Upper lobe of left lung (tissue), 6 donors: ENCODE measurements around the gene NAA35. TPM values are rescaled to one million over a fixed set of nuclear protein-coding genes. Genes with fewer than 3 reads are reported as not detected.
"Not testable (repeated sequence)": the region's sequence is repeated elsewhere in the genome, so short reads cannot be mapped to it uniquely, and the experiment has no call there.

ENCODE experiments used
- ATAC-seq, 2 donors: fragments of 200-7000 bp; cut with Tn5 transposase; one replicate each; pipeline ENCODE4 v1.9.1; 2022; ENCODE audit warnings: mild to moderate bottlenecking in 2 of 2, moderate library complexity in 2 of 2; ENCODE audit not compliant: low FRiP score in 2 of 2
- DNase-seq, 2 donors: peaks; one replicate each; pipeline ENCODE4 v3.0.0-alpha.2; 2019 to 2020
- H3K27ac ChIP-seq, 4 donors: fragments of 200-600 bp; sonication (generic); one replicate each; pipeline ENCODE4 v1.5.1; 2016 to 2019
- H3K27me3 ChIP-seq, 4 donors: fragments of 200-600 bp; sonication (generic); one replicate each; pipeline ENCODE4 v1.5.1; 2017 to 2019
- H3K36me3 ChIP-seq, 4 donors: fragments of 200-600 bp; sonication (generic); one replicate each; pipeline ENCODE4 v1.5.1; 2016 to 2019
- H3K4me1 ChIP-seq, 4 donors: fragments of 200-600 bp; sonication (generic); one replicate each; pipeline ENCODE4 v1.5.1; 2018 to 2019
- H3K4me3 ChIP-seq, 4 donors: fragments of 200-600 bp; sonication (generic); one replicate each; pipeline ENCODE4 v1.5.1; 2017 to 2019; ENCODE audit warnings: mild to moderate bottlenecking in 2 of 4, moderate library complexity in 1 of 4
- H3K9me3 ChIP-seq, 4 donors: fragments of 200-600 bp; sonication (generic); one replicate each; pipeline ENCODE4 v1.5.1; 2018 to 2019
- EP300 ChIP-seq, 4 donors: sonication (generic); formaldehyde crosslinking; IDR thresholded peaks; one replicate each; pipeline ENCODE4 v1.5.1; 2017; ENCODE audit warnings: antibody characterized with exemption in 4 of 4, control low read depth in 2 of 4
- POLR2A ChIP-seq, 4 donors: fragments of 450-650 bp; IDR thresholded peaks; one replicate each; pipeline ENCODE4 v1.5.1; 2016 to 2017; ENCODE audit warnings: antibody characterized with exemption in 4 of 4, mild to moderate bottlenecking in 2 of 4
- POLR2AphosphoS5 ChIP-seq, 2 donors: sonication (generic); formaldehyde crosslinking; IDR thresholded peaks; one replicate each; pipeline ENCODE4 v1.5.1; 2017; ENCODE audit warnings: antibody characterized with exemption in 2 of 2
- WGBS, 2 donors: methylation state at CpG; one replicate each; pipeline ENCODE4 v1.1.5; 2017 to 2018; 5-methylcytosine and 5-hydroxymethylcytosine counted together
- total RNA-seq, 6 donors: library from RNA; depleted of rRNA in 4 of 6; stranded (reverse); fragments of >200 nt in 4 of 6; gene quantifications; one replicate each; pipeline versions ENCODE4 v1.1.0 to v1.2.1, GENCODE V29; 2016 to 2021
- TF ChIP-seq, protein P1 (sequence below), 6 experiments: fragments of 450-650 bp in 4 of 6; fragments of 200-600 bp in 2 of 6; sonication (generic) in 2 of 6; IDR thresholded peaks; one replicate each; pipeline ENCODE4 v1.5.1; 2016 to 2019; ENCODE audit warnings: antibody characterized with exemption in 6 of 6
- donor health status: DM: no; HTN: no; CAD: no; lungs with moderate emphysema.
- donor health status: DM: no; HTN: yes; CAD: no; lungs with severe emphysema.

Gene NAA35
- total RNA-seq, 6 donors from 2014 or later = 9.1 to 25.4 (median 15.5) TPM

DNA sequence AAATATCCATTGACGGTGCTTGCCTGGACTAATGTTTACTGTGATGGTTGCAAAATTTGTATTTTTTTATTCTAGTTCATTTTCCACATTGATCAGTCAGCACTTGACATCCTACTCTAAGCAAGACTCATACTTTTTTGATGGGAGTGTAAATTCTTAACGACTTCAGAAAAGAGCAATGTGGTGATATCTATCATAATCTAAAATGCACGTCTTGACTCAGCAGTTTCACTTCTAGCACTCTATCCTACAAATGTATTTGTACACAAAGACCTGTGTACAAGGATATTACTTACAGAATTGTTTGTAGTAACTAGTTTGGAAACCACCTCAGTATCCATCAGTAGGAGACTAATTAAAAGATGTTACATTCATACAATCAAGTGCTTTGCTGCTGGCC is 24.0 kb downstream of the NAA35 start:
- WGBS, 2 donors = 92 to 93% methylated on average over 3 of the region's 3 CpGs
- peaks cover 0 to 67% (median 18%) of the 10 kb centered on the region in 4 donors for H3K36me3 ChIP-seq

DNA sequence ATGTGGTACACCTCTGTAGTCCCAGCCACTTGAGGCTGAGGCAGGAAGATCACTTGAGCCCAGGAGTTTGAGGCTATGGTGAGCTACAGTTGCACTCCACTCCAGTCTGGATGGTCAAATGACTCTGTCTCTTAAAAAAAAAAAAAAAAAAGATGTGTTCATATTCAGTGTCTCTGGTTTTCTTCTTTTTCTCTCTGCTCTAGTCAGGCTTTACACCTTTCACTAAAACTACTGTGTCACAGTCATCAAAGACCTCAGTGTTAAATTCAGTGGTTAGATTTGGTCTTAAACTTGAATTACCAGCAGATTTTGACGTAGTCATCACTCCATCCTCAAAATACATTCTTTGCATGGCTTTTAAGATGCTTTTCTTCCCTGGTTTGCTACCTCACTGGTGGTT is 28.8 kb downstream of the NAA35 start:
- H3K4me3 ChIP-seq = no peak overlapping the region
- ATAC-seq (no peak), DNase-seq (no peak)
- H3K9me3 ChIP-seq = no peaks in the 10 kb centered on the region
- no peak for TF ChIP-seq POLR2AphosphoS5 (IDR thresholded peaks at IDR 0.05)
- no peak for TF ChIP-seq EP300 (IDR thresholded peaks at IDR 0.05)
- TF ChIP-seq, protein P1, sequence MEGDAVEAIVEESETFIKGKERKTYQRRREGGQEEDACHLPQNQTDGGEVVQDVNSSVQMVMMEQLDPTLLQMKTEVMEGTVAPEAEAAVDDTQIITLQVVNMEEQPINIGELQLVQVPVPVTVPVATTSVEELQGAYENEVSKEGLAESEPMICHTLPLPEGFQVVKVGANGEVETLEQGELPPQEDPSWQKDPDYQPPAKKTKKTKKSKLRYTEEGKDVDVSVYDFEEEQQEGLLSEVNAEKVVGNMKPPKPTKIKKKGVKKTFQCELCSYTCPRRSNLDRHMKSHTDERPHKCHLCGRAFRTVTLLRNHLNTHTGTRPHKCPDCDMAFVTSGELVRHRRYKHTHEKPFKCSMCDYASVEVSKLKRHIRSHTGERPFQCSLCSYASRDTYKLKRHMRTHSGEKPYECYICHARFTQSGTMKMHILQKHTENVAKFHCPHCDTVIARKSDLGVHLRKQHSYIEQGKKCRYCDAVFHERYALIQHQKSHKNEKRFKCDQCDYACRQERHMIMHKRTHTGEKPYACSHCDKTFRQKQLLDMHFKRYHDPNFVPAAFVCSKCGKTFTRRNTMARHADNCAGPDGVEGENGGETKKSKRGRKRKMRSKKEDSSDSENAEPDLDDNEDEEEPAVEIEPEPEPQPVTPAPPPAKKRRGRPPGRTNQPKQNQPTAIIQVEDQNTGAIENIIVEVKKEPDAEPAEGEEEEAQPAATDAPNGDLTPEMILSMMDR (IDR thresholded peaks at IDR 0.05) = no peak
- no peak for TF ChIP-seq POLR2A (IDR thresholded peaks at IDR 0.05)
- WGBS, 2 donors = 86 to 100% methylated on average over 1 of the region's 1 CpG
- no peaks in the 10 kb centered on the region for H3K4me1 ChIP-seq
- H3K27ac ChIP-seq = no peak overlapping the region
- H3K36me3 ChIP-seq = peaks cover 0 to 67% (median 14%) of the 10 kb centered on the region in 4 donors
- no peaks in the 10 kb centered on the region for H3K27me3 ChIP-seq

More for the DNA sequence above, 24.0 kb downstream of the NAA35 start:
- H3K9me3 ChIP-seq = no peaks in the 10 kb centered on the region
- DNase-seq = no peak
- no peaks in the 10 kb centered on the region for H3K27me3 ChIP-seq
- no peak for ATAC-seq
- no peak overlapping the region for H3K4me3 ChIP-seq
- TF ChIP-seq POLR2AphosphoS5 (IDR thresholded peaks at IDR 0.05) = no peak
- TF ChIP-seq, protein P1 (IDR thresholded peaks at IDR 0.05) = no peak
- TF ChIP-seq POLR2A (IDR thresholded peaks at IDR 0.05) = no peak
- TF ChIP-seq EP300 (IDR thresholded peaks at IDR 0.05) = no peak
- peaks cover 0 to 4% (median 0%) of the 10 kb centered on the region in 4 donors for H3K4me1 ChIP-seq
- H3K27ac ChIP-seq = no peak overlapping the region

DNA sequence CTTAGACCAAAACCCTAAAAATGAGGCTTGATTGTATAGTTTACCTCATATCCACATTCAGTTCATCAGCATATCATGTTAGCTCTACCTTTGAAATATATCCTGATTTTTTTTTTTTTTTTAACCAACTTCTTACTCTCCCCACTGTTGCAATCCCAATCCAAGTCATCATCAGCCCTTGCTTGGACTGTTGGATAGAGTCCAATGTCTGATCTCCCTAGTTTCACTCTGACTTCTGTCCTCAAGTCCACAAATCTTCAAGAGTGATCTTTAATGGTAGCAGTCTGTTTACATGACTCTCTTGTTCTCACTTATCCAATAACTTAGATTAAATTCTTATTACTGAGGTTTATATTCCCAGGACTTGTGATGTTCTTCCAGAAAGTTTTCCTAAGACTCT is 30.8 kb downstream of the NAA35 start:
- Histone ChIP-seq H3K4me1 (no peaks in the 10 kb centered on the region), H3K27me3 (no peaks in the 10 kb centered on the region), H3K36me3 (peaks cover 0 to 67% (median 7%) of the 10 kb centered on the region in 4 donors), H3K9me3 (no peaks in the 10 kb centered on the region), H3K4me3 (no peak overlapping the region), H3K27ac (no peak overlapping the region)
- DNase-seq = no peak
- no peak for ATAC-seq
- no peak for TF ChIP-seq POLR2AphosphoS5 (IDR thresholded peaks at IDR 0.05)

DNA sequence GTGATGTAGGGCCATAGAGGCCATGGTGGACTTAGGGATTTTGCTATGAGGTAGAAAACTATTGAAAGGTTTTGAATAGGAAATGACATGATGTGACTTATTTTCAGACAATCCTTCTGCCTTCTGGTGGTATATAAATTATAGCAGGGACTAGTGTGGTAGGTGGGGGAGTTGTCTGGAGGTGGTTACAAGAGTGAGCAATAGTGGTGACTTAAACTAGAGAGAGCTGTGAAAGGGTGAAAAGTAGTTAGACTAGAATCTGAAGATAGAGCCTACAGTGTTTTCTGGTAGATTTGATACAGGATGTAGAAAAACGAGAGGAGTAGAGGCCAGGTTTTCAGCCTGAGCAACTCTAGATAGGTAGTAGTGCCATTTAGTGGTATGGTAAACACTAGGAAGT is 32.3 kb downstream of the NAA35 start:
- no peaks in the 10 kb centered on the region for H3K4me1 ChIP-seq
- no peak overlapping the region for H3K27ac ChIP-seq
- DNase-seq (no peak), ATAC-seq (no peak)
- H3K9me3 ChIP-seq = no peaks in the 10 kb centered on the region
- TF ChIP-seq, protein P1 (IDR thresholded peaks at IDR 0.05) = no peak
- TF ChIP-seq POLR2AphosphoS5 (IDR thresholded peaks at IDR 0.05) (no peak), EP300 (IDR thresholded peaks at IDR 0.05) (no peak), POLR2A (IDR thresholded peaks at IDR 0.05) (no peak)
- H3K36me3 ChIP-seq = peaks cover 1 to 75% (median 6%) of the 10 kb centered on the region in 4 donors
- H3K4me3 ChIP-seq = no peak overlapping the region
- no peaks in the 10 kb centered on the region for H3K27me3 ChIP-seq
- 79 to 90% methylated on average over 1 of the region's 1 CpG for WGBS, 2 donors

DNA sequence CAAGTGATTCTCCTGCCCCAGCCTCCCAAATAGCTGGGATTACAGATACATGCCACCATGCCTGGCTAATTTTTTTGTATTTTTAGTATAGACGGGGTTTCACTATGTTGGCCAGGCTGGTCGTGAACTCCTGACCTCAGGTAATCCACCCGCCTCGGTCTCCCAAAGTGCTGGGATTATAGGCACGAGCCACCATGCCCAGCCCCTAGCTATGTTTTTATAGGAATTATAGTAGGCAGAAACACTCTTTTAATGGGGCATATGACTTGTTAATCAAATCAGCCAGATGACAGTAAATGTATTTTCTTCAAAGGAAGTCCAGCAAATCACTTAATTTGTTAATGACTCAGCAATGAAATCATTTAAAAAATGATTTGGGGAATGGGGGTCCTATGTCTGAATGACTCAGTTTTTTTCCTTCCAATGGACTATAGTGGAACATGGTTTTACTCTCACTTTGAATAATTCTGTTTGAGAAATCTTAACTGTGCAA is 33.2 kb downstream of the NAA35 start:
- DNase-seq, H3K9me3 ChIP-seq, H3K27ac ChIP-seq, ATAC-seq, H3K4me3 ChIP-seq, H3K27me3 ChIP-seq, H3K4me1 ChIP-seq: not testable (repeated sequence)
- 92 to 98% methylated on average over 5 of the region's 5 CpGs for WGBS, 2 donors
- peaks cover 3 to 80% (median 9%) of the 10 kb centered on the region in 4 donors for H3K36me3 ChIP-seq

DNA sequence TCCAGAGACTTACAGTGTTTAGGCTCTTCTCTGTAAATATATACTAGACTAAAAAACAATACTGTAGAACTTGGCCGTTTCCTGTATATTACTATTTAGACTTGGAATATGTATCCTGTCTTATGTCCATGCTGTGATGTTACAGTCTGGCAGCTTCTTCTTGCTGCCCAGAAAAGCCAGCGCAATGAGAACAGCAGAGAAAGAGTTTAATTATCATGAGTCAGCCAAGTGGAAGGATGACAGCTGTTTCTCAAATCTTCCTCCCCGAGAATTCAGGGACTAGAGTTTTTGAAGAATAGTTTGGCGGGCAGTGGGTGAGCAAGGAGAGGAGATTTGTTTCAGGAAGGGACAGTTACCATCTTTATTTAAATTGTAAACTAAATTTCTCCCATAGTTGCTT is 37.5 kb downstream of the NAA35 start:
- Histone ChIP-seq H3K27me3 (no peaks in the 10 kb centered on the region), H3K27ac (no peak overlapping the region), H3K4me3 (no peak overlapping the region), H3K36me3 (peaks cover 6 to 78% (median 27%) of the 10 kb centered on the region in 4 donors), H3K9me3 (no peaks in the 10 kb centered on the region), H3K4me1 (no peaks in the 10 kb centered on the region)
- no peak for ATAC-seq
- TF ChIP-seq POLR2A (IDR thresholded peaks at IDR 0.05) = no peak
- TF ChIP-seq, protein P1 (IDR thresholded peaks at IDR 0.05) = no peak
- no peak for TF ChIP-seq POLR2AphosphoS5 (IDR thresholded peaks at IDR 0.05)
- no peak for TF ChIP-seq EP300 (IDR thresholded peaks at IDR 0.05)
- DNase-seq = no peak
- WGBS, 2 donors = 82 to 84% methylated on average over 4 of the region's 4 CpGs
